Measurements from ENCODE around the gene MED27.
A peak's percentile ranks its signal among the peaks of the same experiment; 100 is the strongest.

The MED27 gene

GRCh38 chr9:131840220-131840619 lies 239.4 kb downstream of the MED27 start:
- H3K4me3 ChIP-seq (ENCODE audit: low read depth, low read length), result no peak overlapping the region
- no peak for DNase-seq (ENCODE audit: low read depth, low spot score)
- ChIA-PET CTCF (interaction anchor here (1.0 to 1.4 kb wide), 3 partner anchors 9 to 396 kb away, joined by 3 read pairs; no protein-coding TSS in a partner anchor), POLR2A (no interaction called here)
- TF ChIP-seq CTCF (IDR thresholded peaks at IDR 0.05; ENCODE audit: insufficient read depth, low read length, missing control alignments), result no peak

GRCh38 chr9:131839281-131840084 lies 240.2 kb downstream of the MED27 start:
- POLR2A ChIA-PET, result no interaction called here
- CTCF ChIA-PET, result interaction anchor here (1.0 to 1.4 kb wide), 4 partner anchors 10 to 414 kb away, joined by 3 to 4 read pairs (median 3); no protein-coding TSS in a partner anchor
- DNase-seq (ENCODE audit: low read depth, low spot score), result no peak
- H3K4me3 ChIP-seq (ENCODE audit: low read depth, low read length), result no peak overlapping the region
- no peak for TF ChIP-seq CTCF (IDR thresholded peaks at IDR 0.05; ENCODE audit: insufficient read depth, low read length, missing control alignments)

GRCh38 chr9:131838530-131839280 lies 241.0 kb downstream of the MED27 start:
- CTCF ChIA-PET, result interaction anchor here (1.2 kb wide), 1 partner anchor 414 kb away, joined by 4 read pairs; no protein-coding TSS in a partner anchor
- no peak for DNase-seq (ENCODE audit: low read depth, low spot score)
- no peak for TF ChIP-seq CTCF (IDR thresholded peaks at IDR 0.05; ENCODE audit: insufficient read depth, low read length, missing control alignments)
- POLR2A ChIA-PET, result no interaction called here
- H3K4me3 ChIP-seq (ENCODE audit: low read depth, low read length), result no peak overlapping the region

- ChIA-PET CTCF (no interaction called here), POLR2A (no interaction called here)
Observed at GRCh38 chr9:131837836-131838235, 241.8 kb downstream of the MED27 start.

GRCh38 chr9:131837316-131837715 lies 242.4 kb downstream of the MED27 start:
- POLR2A ChIA-PET, result interaction anchor here (0.7 kb wide), 1 partner anchor 26 kb away, joined by 3 read pairs; no protein-coding TSS in a partner anchor
- H3K4me3 ChIP-seq (ENCODE audit: low read depth, low read length), result no peak overlapping the region
- TF ChIP-seq CTCF (IDR thresholded peaks at IDR 0.05; ENCODE audit: insufficient read depth, low read length, missing control alignments), result peak; percentile 21
- DNase-seq (ENCODE audit: low read depth, low spot score), result no peak
- CTCF ChIA-PET, result no interaction called here

More at GRCh38 chr9:131837836-131838235, 241.8 kb downstream of the MED27 start:
- TF ChIP-seq CTCF (IDR thresholded peaks at IDR 0.05; ENCODE audit: insufficient read depth, low read length, missing control alignments), result no peak
- no peak overlapping the region for H3K4me3 ChIP-seq (ENCODE audit: low read depth, low read length)
- DNase-seq (ENCODE audit: low read depth, low spot score), result no peak

Measured in AG04449 (cell line).